HL-60 (cell line): ENCODE results near the gene MARK2.

Experiments used
- DNase-seq, 2 experiments: peaks; one replicate each; pipeline ENCODE4 v3.0.0-alpha.2; 2010 to 2020; ENCODE audit warnings: low read depth in 1 of 2, low spot score in 1 of 2
- H3K27ac ChIP-seq: fragments of 250-450 bp; sonication (Bioruptor Pico); replicated peaks from 2 replicates; pipeline ENCODE4 v1.5.1; 2020; ENCODE audit warnings: mild to moderate bottlenecking, moderate library complexity
- H3K27me3 ChIP-seq: fragments of 250-450 bp; sonication (Bioruptor Pico); 2 replicates; pipeline ENCODE4 v1.5.1; 2021; ENCODE audit warnings: mild to moderate bottlenecking, moderate library complexity; ENCODE audit not compliant: insufficient read depth, poor library complexity, severe bottlenecking
- H3K4me3 ChIP-seq: replicated peaks from 2 replicates; pipeline ENCODE4 v1.5.1; 2011; ENCODE audit warnings: mild to moderate bottlenecking, control low read depth, low read length; ENCODE audit not compliant: insufficient read depth
- GABPA ChIP-seq: IDR thresholded peaks from 2 replicates; pipeline ENCODE4 v1.6.1; 2012; ENCODE audit warnings: low read depth
- POLR2AphosphoS5 ChIP-seq: IDR thresholded peaks from 2 replicates; pipeline ENCODE4 v1.6.1; 2012; ENCODE audit warnings: low read depth
- SPI1 ChIP-seq: IDR thresholded peaks from 2 replicates; pipeline ENCODE4 v1.6.1; 2012; ENCODE audit warnings: low read depth, mild to moderate bottlenecking, borderline replicate concordance
- TF ChIP-seq, protein P1 (sequence below): IDR thresholded peaks from one replicate; pipeline ENCODE4 v1.5.1; 2011; ENCODE audit warnings: low read length, control low read depth, inconsistent platforms; ENCODE audit not compliant: insufficient read depth
- TF ChIP-seq, protein P2 (sequence below): IDR thresholded peaks from 2 replicates; pipeline ENCODE4 v1.6.1; 2012; ENCODE audit warnings: low read depth; ENCODE audit not compliant: insufficient replicate concordance

MARK2 gene

DNA sequence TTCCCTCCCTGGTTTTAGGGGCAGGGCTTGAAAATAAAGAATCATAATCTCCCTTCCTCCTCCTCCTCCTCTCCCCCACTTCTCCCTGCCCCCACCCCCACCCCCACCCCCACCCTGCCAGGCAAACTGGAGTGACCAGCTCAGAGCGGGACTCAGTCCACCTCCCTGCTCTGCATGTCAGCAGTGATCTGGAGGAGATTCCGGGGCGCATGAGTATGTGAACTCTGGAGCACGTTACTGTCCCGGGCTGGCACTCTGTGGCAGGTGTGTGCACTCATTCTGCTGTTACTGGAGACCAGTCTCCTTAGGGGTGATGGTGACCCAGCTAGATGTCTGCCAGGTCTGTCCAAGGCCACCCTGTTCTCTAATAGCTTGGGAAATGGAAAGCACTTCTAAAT lies 33.9 kb downstream of the MARK2 start:
- no peaks in the 10 kb centered on the region for H3K27me3 ChIP-seq
- DNase-seq: no peak
- H3K4me3 ChIP-seq: no peak overlapping the region
- no peak overlapping the region for H3K27ac ChIP-seq
- TF ChIP-seq, protein P1, sequence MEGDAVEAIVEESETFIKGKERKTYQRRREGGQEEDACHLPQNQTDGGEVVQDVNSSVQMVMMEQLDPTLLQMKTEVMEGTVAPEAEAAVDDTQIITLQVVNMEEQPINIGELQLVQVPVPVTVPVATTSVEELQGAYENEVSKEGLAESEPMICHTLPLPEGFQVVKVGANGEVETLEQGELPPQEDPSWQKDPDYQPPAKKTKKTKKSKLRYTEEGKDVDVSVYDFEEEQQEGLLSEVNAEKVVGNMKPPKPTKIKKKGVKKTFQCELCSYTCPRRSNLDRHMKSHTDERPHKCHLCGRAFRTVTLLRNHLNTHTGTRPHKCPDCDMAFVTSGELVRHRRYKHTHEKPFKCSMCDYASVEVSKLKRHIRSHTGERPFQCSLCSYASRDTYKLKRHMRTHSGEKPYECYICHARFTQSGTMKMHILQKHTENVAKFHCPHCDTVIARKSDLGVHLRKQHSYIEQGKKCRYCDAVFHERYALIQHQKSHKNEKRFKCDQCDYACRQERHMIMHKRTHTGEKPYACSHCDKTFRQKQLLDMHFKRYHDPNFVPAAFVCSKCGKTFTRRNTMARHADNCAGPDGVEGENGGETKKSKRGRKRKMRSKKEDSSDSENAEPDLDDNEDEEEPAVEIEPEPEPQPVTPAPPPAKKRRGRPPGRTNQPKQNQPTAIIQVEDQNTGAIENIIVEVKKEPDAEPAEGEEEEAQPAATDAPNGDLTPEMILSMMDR: no peak
- TF ChIP-seq, protein P2, sequence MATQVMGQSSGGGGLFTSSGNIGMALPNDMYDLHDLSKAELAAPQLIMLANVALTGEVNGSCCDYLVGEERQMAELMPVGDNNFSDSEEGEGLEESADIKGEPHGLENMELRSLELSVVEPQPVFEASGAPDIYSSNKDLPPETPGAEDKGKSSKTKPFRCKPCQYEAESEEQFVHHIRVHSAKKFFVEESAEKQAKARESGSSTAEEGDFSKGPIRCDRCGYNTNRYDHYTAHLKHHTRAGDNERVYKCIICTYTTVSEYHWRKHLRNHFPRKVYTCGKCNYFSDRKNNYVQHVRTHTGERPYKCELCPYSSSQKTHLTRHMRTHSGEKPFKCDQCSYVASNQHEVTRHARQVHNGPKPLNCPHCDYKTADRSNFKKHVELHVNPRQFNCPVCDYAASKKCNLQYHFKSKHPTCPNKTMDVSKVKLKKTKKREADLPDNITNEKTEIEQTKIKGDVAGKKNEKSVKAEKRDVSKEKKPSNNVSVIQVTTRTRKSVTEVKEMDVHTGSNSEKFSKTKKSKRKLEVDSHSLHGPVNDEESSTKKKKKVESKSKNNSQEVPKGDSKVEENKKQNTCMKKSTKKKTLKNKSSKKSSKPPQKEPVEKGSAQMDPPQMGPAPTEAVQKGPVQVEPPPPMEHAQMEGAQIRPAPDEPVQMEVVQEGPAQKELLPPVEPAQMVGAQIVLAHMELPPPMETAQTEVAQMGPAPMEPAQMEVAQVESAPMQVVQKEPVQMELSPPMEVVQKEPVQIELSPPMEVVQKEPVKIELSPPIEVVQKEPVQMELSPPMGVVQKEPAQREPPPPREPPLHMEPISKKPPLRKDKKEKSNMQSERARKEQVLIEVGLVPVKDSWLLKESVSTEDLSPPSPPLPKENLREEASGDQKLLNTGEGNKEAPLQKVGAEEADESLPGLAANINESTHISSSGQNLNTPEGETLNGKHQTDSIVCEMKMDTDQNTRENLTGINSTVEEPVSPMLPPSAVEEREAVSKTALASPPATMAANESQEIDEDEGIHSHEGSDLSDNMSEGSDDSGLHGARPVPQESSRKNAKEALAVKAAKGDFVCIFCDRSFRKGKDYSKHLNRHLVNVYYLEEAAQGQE: no peak
- TF ChIP-seq SPI1: no peak
- no peak for TF ChIP-seq POLR2AphosphoS5
- TF ChIP-seq GABPA: no peak

DNA sequence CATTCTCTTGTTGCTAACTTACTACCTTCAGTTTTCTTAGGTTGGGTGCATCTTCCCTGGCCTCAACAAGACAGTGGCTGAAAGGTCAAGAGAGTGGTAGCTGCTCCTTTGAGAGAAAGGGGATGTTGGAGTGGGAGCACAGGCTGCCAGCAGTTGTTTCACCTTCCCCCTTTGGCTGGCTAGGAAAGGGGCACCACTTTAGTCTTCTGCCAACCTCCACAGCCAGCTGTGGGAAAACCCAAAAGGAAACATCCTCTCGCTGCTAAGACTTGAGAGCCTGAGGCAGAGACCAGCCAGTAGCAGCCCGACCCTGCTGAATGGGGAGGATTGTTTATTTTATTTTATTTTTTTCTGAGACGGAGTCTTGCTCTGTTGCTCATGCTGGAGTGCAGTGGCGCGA lies 34.4 kb downstream of the MARK2 start:
- no peak overlapping the region; the same call in 1 of the 2 replicates for H3K27ac ChIP-seq

DNA sequence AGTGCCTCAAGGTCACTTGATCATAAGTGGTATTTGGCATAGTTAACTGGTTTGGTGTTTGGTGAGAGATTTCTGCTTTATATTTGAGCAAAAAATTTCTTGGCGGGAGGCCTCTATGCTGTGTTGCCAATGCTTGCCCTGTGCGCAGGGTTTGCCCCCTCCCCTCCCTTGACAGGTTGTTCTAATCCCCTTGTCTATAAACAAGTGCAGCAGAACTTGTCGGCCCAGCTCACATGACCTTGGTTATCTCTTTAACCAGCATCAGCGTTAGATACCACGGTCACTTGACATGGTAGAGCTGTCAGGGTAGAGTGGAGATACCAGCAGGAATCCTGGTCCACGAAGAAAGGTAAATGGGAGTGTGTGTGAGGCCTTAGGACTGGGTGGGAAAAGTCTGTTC lies 35.6 kb downstream of the MARK2 start:
- Histone ChIP-seq H3K27me3 (no peaks in the 10 kb centered on the region), H3K4me3 (no peak overlapping the region), H3K27ac (no peak overlapping the region)
- TF ChIP-seq, protein P2: no peak
- TF ChIP-seq POLR2AphosphoS5 (no peak), SPI1 (no peak), GABPA (no peak)
- TF ChIP-seq, protein P1: no peak
- DNase-seq: no peak

More for the DNA sequence above, 34.4 kb downstream of the MARK2 start:
- Histone ChIP-seq H3K4me3 (no peak overlapping the region), H3K27me3 (no peaks in the 10 kb centered on the region)
- peak in 1 of 2 experiments; percentile 35 for DNase-seq
- TF ChIP-seq POLR2AphosphoS5 (no peak), SPI1 (no peak), GABPA (no peak)
- TF ChIP-seq, protein P2: no peak
- TF ChIP-seq, protein P1: no peak
